NCI-H2171 treated with DMSO at 0.1 percent for 48 hours (cell line): ENCODE data around the gene CES3.

Source experiments
- DNase-seq: peaks from one replicate; lab custom pipeline; 2025; lab: John Stamatoyannopoulos, UW

The CES3 gene, protein sequence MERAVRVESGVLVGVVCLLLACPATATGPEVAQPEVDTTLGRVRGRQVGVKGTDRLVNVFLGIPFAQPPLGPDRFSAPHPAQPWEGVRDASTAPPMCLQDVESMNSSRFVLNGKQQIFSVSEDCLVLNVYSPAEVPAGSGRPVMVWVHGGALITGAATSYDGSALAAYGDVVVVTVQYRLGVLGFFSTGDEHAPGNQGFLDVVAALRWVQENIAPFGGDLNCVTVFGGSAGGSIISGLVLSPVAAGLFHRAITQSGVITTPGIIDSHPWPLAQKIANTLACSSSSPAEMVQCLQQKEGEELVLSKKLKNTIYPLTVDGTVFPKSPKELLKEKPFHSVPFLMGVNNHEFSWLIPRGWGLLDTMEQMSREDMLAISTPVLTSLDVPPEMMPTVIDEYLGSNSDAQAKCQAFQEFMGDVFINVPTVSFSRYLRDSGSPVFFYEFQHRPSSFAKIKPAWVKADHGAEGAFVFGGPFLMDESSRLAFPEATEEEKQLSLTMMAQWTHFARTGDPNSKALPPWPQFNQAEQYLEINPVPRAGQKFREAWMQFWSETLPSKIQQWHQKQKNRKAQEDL

DNA sequence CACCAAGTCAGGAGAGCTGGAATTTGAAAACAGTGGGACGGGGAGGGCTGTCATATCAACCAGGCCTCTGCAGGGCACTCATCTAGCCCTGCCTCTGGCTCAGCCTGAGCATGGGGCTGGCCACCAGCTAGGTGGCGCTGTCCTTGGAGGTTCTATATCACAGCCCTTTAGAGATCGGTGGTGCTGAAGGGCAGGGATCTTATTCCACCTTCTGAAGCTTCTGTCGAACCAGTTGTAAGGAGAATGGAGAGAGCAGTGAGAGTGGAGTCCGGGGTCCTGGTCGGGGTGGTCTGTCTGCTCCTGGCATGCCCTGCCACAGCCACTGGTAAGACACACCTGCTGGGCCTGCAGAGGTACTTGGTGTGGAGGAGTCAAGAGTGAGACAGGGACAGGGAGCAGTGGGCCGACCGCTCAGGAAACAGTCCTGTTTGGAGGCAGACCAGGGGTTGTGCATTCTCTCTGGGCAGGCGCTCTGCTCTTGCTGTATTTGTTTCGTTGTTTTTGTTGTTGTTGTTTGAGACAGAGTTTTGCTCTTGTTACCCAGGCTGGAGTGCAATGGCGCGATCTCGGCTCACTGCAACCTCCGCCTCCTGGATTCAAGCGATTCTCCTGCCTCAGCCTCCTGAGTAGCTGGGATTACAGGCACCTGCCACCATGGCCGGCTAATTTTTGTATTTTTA is at the start of gene CES3:
Gene CES3 (plus strand): TSS at position 202 of the 680 bp plus-strand sequence. CDS start 42 bp downstream, at position 244.
- DNase-seq, result peak; percentile 48

DNA sequence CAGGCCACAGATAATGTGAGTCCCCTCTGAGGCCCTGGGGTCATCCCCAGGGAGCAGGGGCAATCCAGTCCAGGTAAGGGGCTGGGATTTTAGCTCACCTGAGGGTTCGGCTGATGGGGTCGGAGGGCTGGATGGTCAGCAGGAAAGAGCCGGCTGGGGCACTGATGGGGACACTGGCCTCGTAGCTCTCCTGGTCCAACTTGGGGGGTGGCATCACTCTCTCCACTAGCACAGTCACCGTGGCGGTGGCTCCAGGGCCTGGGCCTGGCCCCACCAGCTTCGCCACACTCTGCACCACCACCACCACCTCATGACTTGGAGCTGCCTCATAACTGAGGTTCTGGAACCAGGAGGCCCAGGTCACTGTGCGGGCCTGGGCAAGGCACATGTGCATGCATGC is 49.3 kb upstream of the CES3 start:
- no peak for DNase-seq

DNA sequence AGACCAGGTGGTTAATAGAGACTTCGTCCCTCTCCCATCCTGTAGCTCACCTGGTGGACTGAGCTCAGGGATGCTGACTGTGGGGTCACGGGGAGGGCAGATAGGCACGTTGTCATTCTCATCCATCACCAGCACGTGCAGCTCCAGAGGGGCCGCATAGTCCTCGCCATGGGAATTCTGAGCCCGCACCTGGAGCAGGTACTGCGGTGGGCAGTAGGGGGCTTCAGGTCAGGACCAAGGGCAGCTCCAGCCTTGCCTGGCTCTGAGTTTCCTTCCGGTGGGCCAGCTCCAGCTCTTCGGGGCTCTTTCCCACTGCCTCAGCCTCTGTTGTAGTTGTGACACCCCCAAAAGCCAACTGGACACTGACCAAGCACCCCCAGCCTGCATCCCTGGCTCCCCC is 48.0 kb upstream of the CES3 start:
- no peak for DNase-seq

DNA sequence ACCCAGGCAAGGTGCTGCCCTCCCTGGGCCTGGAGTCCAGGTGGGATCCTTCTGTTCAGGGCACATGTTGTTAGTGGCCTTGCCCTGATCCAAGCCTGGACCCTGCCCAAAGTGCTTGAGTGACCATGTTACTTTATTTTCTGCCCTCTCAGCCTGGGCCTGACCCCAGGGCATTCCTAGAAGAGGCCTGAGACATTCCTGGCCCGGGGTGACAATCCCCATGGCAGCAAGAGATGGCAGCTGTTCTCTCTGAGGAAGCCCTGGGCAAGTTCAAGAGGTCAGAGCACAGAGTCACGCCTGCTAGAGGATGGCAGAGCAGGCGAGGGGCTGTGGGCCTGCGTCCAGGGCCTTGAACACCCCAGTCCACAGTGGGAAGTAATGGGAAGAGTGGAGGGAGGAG is 47.4 kb upstream of the CES3 start:
- no peak for DNase-seq

DNA sequence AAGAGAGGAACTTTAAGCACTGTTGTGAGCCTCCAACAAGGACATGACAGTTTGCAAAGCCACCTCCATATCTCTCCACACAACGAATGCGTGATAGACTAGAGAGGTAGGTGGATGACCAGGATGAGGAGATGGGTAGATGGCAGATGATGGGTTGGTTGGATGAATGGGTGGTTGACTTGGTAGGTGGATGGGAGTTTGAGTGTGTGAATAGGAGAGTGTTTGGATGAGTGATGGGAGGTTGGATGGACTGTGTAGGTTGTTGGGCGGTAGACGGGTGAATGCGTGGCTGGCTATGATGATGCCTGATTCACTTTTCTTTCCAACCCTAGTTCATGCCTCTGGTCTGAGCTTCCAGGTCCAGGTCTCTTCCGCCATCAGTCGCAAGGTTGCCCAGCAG is 46.5 kb upstream of the CES3 start:
- DNase-seq, result no peak

DNA sequence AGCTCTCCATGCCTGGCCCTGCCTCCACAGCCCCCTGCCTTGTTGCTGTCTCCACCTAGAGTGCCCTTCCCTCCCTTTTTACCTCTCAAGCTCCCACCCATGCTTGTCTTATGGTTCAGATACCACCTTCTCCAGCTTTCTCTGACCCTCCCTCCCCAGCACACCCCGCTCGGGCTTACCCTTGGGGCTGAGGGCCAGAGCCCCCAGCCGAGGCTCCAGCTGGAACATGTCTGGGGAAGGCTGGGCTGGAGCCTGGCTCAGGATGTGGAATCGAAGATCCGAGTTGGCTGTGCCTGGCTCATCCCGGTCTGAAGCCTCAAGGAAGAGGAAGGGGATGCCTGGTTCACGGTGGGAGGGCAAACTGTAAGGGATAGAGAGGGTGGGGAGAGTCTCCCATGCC is 46.0 kb upstream of the CES3 start:
- no peak for DNase-seq

DNA sequence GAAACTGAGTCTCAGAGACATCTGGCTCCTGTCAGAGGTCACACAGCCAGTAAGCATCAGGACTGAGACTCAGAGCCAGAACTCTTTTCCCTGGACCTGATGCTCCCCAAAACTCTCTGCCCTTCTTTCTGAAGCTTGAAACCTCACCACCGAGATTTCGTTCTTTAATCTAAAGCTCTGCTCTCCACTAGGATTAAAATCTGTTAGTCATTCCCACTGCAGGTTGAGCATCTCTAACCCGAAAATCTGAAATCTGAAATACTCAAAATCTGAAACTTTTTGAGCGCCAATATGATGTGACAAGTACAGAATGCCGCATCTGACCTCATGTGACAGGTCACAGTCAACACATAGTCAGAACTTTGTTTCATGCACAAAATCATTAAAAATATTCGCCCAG is 44.5 kb upstream of the CES3 start:
- DNase-seq, result no peak

DNA sequence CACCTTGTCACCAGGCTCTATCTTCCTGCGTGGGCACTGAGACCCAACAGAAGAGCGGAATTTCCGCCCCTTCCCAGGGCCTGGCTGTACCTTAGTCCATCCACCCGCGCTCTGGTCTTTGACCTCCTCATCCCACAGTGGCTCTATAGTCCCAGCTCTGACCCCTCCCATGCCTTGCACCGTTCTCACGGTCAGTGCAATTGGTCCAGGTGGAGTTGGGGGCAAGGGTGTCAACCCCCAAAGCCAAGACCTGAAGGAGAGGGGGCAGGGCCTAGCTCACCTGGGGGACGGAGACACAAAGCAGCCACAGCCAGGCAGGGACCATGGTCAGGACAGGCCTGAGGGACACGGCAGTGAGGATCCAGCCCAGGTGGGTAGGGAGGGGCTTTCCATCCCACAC is 43.3 kb upstream of the CES3 start:
- no peak for DNase-seq

DNA sequence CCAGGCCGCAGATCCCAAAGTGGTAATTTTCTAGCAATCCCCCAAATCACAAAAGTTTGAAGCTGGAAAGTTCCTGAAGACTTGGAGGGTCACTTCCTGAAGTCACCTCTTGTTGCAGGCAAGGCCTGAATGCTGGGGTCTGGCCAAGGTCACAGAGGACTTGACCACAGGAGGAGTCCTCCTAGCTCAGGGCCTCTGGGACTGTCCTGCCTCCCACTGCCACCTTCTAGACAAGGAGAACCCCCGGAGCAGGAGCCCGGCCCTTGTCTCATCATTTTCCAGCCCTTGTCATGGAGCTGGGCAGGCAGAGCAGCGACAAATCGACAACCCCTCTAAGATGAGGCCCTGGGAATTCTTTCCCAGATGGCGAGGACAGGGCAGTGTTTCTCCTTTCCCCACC is 42.7 kb upstream of the CES3 start:
- no peak for DNase-seq

DNA sequence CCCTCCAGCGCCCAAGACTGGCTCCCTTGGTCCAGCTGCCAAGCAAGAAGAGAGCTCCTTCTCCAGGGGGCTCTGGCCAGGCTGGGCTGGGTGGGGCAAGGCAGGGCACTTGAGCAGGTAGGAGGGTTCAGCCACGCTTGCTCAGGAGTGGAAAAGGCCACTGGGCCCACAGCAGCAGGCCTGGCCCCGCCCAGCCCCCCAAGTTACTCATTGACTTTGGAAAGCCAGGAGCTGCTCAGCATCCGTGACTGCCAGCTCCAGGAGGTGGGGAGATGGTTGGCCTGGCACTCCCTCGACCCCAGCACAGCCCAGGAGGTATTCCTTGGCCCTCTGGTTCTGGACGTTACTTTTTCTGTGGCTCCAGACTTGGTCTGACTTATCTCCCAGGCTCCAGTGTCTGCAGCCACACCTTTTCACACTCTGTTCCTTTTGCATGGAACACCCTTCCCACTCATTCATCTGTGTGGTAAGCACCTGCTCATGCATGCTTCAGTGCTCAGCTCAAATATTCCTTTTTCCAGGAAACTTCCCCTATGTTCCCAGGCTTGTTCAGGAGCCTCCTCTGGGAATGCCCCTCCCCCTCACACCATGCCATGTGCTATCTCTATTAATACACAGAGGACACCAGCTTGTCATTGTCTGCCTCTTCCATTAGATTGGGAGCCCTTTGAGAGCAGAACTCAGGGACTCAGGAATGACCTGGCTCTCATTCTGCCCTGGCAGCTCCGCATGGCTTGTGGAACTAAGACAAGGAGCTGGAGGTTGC is 42.1 kb upstream of the CES3 start, which contains the start of gene CDH16:
Gene CDH16 (minus strand): TSS at position 83 of the 766 bp plus-strand sequence. CDS start 820 bp downstream, outside the sequence.
- DNase-seq, result peak; percentile 74

DNA sequence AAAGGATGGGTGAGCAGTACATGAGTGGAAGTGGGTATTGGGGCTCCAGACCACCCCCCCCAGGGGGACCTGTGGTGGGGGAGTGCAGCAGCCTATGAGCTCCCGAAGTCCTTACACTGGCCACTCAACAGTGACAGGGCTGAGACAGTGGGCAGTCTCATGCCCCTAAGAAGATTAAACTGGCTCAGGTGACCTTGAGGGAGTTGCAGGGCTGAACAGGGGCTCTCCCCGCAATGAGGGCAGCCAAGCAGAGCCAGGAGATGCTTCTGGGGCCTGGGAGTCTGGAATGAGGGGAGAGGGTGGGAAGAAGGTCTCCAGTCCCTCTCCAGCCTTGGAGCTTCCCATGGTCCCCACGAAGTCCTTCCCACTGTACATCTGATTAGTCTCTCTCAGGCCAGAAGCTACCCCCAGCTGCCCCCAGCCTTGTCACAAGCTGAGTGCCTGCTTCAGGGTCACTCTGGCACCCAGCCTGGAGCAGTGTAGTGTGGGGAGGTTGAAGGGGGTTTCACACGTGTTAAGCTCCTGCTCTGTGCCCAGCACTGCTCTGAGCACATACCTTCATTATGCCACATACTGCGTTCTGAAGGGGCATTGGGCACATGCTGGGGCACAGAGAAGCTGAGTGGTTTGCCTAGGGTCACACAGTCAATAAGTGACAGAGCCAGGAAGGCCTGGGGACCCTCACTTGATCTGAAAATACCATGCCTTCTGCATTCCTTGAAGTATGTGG is 41.3 kb upstream of the CES3 start:
- no peak for DNase-seq

DNA sequence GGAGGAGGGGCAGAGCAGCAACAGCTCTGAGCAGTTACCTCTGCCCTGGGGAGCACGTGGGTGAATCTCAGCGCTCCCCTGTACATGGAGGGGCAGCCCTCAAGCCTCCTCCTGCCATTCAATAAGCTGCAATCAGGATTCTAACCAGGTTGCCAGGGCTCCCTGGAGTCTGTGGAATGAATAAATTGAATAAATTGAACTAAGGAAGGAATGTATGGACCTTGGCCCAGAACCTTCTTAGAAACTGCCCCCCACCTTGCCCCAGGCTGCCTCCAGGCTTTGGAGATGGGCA is 40.8 kb upstream of the CES3 start:
- no peak for DNase-seq

DNA sequence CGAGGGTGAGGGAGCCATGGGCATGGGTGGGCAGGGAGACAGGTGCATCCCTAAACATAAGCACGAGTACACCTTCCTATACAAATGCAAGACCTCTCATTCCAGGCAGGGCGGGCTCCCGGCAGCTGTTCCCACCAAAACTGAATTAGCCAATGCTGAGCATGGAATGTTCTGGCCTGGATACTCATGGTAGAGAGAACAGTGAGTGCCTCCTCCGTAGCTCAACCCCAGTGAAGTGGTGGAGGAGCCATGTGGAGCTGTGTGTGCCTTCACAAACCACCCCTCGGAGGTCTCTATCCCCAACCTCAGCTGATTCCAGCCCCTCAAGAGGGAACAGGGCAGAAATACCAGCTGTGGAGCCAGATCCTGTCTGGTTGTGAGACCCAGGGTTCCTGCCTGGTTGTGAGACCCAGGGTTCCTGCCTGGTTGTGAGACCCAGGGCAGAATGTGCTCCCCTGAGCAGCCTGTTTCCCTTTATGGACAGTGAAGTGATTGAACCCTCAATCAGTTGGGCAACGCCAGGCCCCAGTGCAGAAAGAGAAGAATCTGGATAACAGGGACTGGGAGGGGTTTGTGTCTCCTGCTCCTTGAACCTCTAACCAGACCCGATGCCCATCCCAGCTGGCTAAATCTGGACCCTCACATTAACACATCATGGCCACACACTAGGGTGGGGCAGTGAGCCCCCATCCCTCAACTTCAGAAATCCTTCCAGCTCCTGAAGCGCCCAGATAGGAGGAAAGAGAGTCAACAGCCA is 40.0 kb upstream of the CES3 start:
- no peak for DNase-seq

DNA sequence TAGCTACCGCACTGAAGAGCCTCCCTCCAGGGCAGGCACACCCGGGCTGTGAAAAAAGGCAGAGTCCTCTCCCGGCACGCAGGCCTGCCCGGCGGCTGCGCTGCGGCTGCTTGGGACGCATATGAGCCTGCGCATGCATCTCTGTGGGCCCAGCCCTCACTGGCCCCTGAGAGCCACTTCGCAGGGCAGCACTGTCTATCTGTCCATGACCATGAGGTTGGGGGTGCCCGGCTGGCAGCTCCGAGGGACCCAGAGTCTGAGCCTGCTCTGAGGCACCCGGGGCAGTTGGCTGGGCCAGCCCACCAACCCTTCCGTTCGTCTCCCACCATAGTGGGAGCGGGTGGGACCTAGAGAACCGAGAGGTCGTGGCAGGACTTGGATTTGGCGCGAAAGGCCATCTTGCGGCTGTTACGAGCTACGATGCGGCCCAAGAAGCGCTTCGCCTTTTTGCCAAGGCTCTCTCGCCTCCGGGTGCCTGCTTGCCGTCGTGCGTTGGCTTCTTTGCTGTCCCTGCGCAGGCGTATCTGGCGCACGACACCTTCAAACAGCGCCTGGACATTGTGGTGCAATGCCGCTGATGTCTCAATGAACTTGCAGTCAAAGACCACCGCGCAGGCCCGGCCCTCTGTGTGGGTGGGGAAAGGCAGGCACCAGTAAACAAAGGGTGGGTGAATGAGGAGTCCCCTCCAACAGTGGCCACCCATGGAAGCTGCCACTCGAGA is 39.2 kb upstream of the CES3 start:
- no peak for DNase-seq

DNA sequence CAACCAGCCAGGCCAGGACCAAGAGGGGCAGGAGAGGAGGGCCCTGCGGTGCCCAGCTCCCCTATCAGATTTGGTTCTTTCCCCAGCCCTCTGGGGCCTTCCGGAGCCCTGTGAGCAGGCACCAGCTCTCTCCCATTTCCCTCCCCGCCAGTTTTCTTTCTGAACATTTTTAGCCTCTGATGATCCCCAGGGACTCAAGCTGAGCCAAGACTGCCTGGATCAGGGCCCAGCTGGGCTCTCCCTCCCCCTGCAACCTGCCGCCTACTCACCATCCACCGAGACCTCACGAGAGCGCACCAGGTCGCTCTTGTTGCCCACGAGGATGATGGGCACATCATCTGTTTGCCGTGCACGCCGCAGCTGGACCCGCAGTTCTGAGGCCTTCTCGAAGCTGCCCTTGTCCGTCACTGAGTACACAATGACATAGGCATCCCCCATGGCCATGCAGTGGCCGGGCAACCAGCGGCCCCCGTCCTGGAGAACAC is 37.8 kb upstream of the CES3 start:
- DNase-seq, result peak; percentile 94

DNA sequence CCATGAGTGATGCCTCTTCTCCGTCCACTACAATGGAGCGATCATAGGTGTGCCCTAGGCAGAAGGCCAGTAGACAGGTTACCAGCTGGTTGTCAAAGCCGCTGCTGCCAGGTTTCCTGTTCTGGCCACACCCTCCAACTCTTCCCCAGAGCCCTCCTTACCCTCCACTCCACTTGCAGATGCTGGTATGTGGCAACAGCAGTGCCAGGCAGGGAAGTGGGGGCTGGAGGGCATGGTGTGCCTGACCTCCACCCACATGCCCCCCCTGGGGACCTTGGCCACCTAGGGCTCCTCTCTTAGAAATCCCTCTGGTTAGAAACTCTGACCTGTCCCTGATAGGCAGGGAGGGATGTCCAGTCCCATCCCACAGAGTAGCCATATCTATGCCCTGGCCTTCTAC is 37.2 kb upstream of the CES3 start:
- peak; percentile 54 for DNase-seq

DNA sequence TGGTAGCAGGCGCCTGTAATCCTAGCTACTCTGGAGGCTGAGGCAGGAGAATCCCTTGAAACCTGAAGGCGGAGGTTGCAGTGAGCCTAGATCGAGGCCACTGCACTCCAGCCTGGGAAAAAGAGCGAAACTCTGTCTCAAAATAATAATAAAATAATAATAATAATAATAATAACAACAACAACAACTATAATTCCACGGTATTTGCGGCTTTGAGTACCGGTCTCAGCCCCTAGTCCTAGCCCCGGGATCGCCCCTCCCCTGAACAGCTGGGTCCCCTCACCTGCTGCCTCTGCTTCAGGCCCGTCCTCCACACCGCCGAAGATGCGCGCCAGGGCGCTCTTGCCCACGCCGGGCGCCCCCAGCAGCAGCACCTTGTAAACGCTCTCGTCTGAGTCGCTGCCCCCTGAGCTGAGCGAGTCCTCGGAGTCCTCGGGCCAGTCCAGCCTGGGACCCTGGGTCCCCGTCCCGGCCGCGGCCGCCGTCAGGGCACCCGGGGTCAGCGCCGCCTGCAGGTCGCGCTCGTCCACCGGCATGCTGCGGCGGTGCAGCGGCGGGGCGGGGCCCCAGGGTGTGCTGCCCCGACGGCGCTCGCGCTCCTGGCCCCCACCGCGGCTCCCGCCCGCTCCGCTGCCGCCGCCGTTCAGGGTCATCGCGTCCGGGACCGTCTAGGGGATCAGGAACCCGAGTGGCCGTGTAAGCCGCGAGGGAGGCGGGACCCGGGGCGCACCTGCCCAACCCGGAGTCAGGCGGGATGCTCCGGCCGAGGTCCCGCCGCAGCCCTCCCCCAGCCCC is 36.3 kb upstream of the CES3 start:
- peak; percentile 7 for DNase-seq

DNA sequence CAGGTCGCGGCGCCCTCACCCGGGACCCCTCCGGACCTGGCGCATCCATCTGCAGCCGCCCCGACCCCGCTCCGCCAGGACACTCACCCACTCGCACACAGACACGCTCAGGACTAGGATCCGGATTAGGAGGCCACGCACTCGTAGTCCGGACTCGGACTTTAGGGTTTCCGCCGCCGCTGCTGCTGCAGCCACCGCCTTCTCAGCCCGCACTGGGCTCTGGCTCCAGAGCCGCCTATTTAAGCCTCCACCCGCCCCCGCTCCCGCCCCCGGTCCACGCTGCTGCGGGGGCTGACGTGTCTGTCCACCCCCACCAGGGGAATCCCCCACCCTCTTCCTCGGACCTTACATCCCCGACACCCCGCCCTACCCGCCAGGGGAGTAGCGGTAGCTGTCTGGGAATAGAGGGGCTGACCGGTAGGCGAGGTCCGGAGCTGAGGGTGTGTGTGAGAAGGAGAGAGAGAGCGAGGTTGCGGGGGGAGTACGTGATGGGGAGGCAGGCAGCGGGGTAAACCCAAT is 35.7 kb upstream of the CES3 start, which contains the start of gene RRAD:
Gene RRAD (minus strand): TSS at position 214 of the 519 bp plus-strand sequence. CDS start 356 bp downstream, outside the sequence.
- no peak for DNase-seq
